Uterus (tissue), 4 donors: ENCODE data around the gene GRK5. TPM values are rescaled to one million over a fixed set of nuclear protein-coding genes. Genes with fewer than 3 reads are reported as not detected.

Source experiments
- DNase-seq, 2 donors: peaks; one replicate each; pipeline ENCODE4 v3.0.0-alpha.2; 2019 to 2020
- H3K27ac ChIP-seq, 2 donors: fragments of 200-600 bp; sonication (generic); 1 replicate in 1 of 2; 2 replicates in 1 of 2; pipeline ENCODE4 v1.5.1; 2016 to 2018
- H3K27me3 ChIP-seq, 2 donors: fragments of 200-600 bp; sonication (generic); one replicate each; pipeline ENCODE4 v1.5.1; 2018 to 2019; ENCODE audit warnings: control low read depth in 1 of 2
- H3K36me3 ChIP-seq, 2 donors: fragments of 200-600 bp; sonication (generic); one replicate each; pipeline ENCODE4 v1.5.1; 2019; ENCODE audit warnings: control low read depth in 1 of 2
- H3K4me1 ChIP-seq, 2 donors: fragments of 200-600 bp; sonication (generic); one replicate each; pipeline ENCODE4 v1.5.1; 2018 to 2019; ENCODE audit warnings: control low read depth in 1 of 2
- H3K4me3 ChIP-seq, 2 donors: fragments of 200-600 bp; sonication (generic); 1 replicate in 1 of 2; 2 replicates in 1 of 2; pipeline ENCODE4 v1.5.1; 2018 to 2019; ENCODE audit warnings: mild to moderate bottlenecking in 1 of 2
- H3K9me3 ChIP-seq, 2 donors: fragments of 200-600 bp; sonication (generic); one replicate each; pipeline ENCODE4 v1.5.1; 2019; ENCODE audit warnings: control low read depth in 1 of 2
- POLR2A ChIP-seq, 2 donors: fragments of 450-650 bp; IDR thresholded peaks; one replicate each; pipeline ENCODE4 v1.6.1; 2016; ENCODE audit warnings: antibody characterized with exemption in 2 of 2, mild to moderate bottlenecking in 1 of 2, moderate library complexity in 1 of 2
- intact Hi-C: fragments of 100-400 bp; cut with DNase I; formaldehyde crosslinking; loops from one replicate; pipeline ENCODE4 v1.15.1; 2023; ENCODE audit warnings: low total_unique reads
- total RNA-seq, 4 donors: library from RNA; depleted of rRNA in 3 of 4; stranded (reverse); fragments of >200 nt in 3 of 4; gene quantifications; one replicate each; pipeline versions ENCODE4 v1.1.0 to v1.2.4, GENCODE V29; 2014 to 2023
- TF ChIP-seq, protein P1 (sequence below), 4 experiments: fragments of 200-600 bp in 2 of 4; fragments of 450-650 bp in 2 of 4; sonication (generic) in 2 of 4; IDR thresholded peaks; one replicate each; pipeline ENCODE4 v1.5.1; 2016 to 2019; ENCODE audit warnings: antibody characterized with exemption in 4 of 4, mild to moderate bottlenecking in 2 of 4, moderate library complexity in 1 of 4
- donor health status: DM: yes; HTN: yes; CAD: no.

GRK5 gene
- total RNA-seq, 4 donors from 2014 or later: 11.6 to 34.6 (median 14.1) TPM

DNA sequence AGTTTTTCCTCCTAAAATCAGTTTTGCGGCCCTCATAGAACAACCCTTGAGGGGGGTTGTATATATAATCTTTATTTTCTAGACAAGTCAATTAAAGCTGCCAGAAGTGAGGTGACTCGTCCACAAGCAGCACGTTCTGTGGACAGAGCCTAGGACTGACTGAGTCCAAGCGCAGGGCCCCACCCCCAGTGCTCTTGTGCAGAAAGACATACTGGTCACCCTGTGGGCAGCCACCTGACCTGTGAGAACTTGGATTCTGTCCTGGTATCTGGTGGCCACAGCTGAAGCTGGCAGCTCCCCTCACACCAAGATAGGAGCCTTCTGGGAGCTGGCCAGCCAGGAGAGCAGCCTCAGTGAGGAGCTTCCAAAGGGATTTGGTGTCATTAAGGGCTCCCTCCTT is 89.3 kb downstream of the GRK5 start:
- TF ChIP-seq, protein P1, sequence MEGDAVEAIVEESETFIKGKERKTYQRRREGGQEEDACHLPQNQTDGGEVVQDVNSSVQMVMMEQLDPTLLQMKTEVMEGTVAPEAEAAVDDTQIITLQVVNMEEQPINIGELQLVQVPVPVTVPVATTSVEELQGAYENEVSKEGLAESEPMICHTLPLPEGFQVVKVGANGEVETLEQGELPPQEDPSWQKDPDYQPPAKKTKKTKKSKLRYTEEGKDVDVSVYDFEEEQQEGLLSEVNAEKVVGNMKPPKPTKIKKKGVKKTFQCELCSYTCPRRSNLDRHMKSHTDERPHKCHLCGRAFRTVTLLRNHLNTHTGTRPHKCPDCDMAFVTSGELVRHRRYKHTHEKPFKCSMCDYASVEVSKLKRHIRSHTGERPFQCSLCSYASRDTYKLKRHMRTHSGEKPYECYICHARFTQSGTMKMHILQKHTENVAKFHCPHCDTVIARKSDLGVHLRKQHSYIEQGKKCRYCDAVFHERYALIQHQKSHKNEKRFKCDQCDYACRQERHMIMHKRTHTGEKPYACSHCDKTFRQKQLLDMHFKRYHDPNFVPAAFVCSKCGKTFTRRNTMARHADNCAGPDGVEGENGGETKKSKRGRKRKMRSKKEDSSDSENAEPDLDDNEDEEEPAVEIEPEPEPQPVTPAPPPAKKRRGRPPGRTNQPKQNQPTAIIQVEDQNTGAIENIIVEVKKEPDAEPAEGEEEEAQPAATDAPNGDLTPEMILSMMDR (IDR thresholded peaks at IDR 0.05): no peak
- no peak for TF ChIP-seq POLR2A (IDR thresholded peaks at IDR 0.05)
- H3K36me3 ChIP-seq: no peaks in the 10 kb centered on the region
- H3K9me3 ChIP-seq: no peaks in the 10 kb centered on the region
- DNase-seq: no peak
- no peak overlapping the region for H3K4me3 ChIP-seq
- H3K27me3 ChIP-seq: no peaks in the 10 kb centered on the region
- peak overlapping the region in 1 of 2 donors; percentile 10 for H3K27ac ChIP-seq
- H3K4me1 ChIP-seq: no peaks in the 10 kb centered on the region
- intact Hi-C loops: no loop called here

DNA sequence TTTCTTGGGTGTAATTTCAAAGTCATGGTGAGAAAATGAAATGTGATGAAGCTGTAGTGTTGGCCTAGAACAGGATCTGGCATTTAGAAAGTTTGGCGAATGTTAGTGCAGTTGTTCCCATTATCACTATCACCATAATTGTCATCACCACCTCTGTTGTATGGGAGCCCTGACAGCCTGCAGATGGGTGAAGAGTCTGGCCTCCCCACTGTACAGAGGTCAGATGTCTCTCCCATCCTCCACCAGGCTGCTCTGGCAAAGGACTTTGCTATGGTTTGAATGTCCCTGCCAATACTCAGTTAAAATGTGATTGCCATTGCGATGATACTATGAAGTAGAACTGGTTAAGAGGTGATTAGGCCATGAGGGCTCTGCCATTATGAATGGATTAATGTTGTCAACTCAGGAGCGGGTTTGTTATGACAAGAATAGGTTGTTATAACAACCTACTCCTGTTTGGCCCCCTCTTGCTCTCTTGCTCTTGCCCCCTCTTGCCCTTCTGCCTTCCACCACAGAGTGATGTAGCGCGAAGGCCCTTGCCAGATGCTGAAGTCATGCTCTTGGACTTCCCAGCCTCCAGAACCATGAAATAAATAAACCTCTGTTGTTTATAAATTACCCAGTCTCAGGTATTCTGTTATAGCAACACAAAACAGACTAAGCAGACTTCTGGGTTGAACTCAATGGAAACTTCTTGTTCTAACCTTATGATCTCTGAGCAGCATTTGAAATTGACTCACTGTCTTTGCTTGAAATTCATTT is 90.0 kb downstream of the GRK5 start:
- intact Hi-C loops: no loop called here
- no peak for DNase-seq
- H3K4me3 ChIP-seq: no peak overlapping the region
- no peaks in the 10 kb centered on the region for H3K27me3 ChIP-seq
- no peaks in the 10 kb centered on the region for H3K36me3 ChIP-seq
- no peaks in the 10 kb centered on the region for H3K4me1 ChIP-seq
- no peaks in the 10 kb centered on the region for H3K9me3 ChIP-seq
- TF ChIP-seq POLR2A (IDR thresholded peaks at IDR 0.05): no peak
- TF ChIP-seq, protein P1 (IDR thresholded peaks at IDR 0.05): no peak
- H3K27ac ChIP-seq: no peak overlapping the region

DNA sequence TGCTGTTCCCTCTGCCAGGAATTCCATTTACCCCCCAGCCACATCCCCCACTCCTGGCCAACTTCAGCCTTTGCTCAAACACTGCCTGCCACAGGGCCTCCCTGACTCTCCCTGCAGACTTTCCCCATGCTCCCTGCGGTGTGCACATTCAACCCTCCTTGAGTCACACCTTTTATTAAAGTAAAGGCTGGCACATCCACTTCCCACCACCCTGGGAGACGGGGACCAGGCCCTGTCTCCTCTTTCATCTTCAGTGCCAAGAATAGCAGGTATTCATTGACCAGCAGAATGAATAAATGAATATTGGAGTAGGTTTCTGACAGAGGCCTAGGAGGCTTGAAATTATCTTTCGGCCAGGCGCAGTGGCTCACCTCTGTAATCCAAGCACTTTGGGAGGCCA is 91.4 kb downstream of the GRK5 start:
- no peaks in the 10 kb centered on the region for H3K4me1 ChIP-seq
- TF ChIP-seq, protein P1 (IDR thresholded peaks at IDR 0.05): no peak
- no peak for TF ChIP-seq POLR2A (IDR thresholded peaks at IDR 0.05)
- intact Hi-C loops: no loop called here
- H3K9me3 ChIP-seq: no peaks in the 10 kb centered on the region
- H3K36me3 ChIP-seq: no peaks in the 10 kb centered on the region
- no peak overlapping the region for H3K4me3 ChIP-seq
- DNase-seq: no peak
- H3K27me3 ChIP-seq: no peaks in the 10 kb centered on the region
- no peak overlapping the region for H3K27ac ChIP-seq

DNA sequence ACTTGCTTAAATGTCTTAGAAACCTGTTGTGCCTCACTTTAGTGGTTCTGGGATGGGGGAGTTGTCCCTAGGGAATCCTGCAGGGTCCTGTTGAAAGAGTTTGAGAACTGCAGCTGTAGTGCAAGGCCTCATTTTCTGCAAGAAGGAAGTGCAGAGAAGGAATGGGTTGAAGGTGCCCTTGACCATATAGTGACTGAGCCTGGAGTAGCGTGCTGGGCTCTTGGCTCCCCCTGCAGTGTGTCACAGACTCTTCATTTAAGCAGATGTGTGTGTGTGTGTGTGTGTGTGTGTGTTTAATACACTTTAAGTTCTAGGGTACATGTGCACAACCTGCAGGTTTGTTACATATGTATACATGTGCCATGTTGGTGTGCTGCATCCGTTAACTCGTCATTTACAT is 92.2 kb downstream of the GRK5 start:
- Histone ChIP-seq H3K27ac (no peak overlapping the region), H3K36me3 (no peaks in the 10 kb centered on the region)
- TF ChIP-seq, protein P1 (IDR thresholded peaks at IDR 0.05): peak in 2 of 4 experiments; percentile 27 to 28
- TF ChIP-seq POLR2A (IDR thresholded peaks at IDR 0.05): no peak

DNA sequence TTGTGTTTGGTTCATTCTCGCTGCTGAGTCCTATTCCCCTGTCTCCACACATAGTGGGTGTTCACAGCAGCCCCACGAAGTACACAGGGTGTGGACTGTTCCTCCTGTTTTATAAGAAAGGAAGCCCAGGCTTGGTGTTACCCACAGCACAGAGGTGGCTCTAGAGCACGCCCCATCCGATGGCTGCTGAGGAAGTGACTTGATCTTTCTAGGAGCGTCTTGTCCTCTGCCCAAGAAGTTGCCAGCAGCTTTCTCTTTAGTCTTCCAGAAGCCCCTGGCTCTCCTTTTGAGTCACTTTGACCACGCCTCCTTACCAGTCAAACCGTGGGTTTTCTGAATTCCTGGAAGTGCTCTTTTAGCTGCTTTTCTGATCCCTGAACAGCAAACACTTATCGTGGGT is 94.0 kb downstream of the GRK5 start:
- H3K9me3 ChIP-seq: no peaks in the 10 kb centered on the region
- H3K4me3 ChIP-seq: no peak overlapping the region
- H3K4me1 ChIP-seq: peaks cover 0 to under 1% of the 10 kb centered on the region in 2 donors
- TF ChIP-seq, protein P1 (IDR thresholded peaks at IDR 0.05): no peak
- TF ChIP-seq POLR2A (IDR thresholded peaks at IDR 0.05): no peak
- H3K27ac ChIP-seq: peak overlapping the region; percentile 57 to 76
- intact Hi-C loops: no loop called here
- H3K27me3 ChIP-seq: no peaks in the 10 kb centered on the region
- peak in 1 of 2 donors; percentile 53 for DNase-seq
- no peaks in the 10 kb centered on the region for H3K36me3 ChIP-seq

More for the DNA sequence above, 92.2 kb downstream of the GRK5 start:
- H3K4me3 ChIP-seq: no peak overlapping the region
- no peaks in the 10 kb centered on the region for H3K27me3 ChIP-seq
- no peaks in the 10 kb centered on the region for H3K4me1 ChIP-seq
- intact Hi-C loops: no loop called here
- no peak for DNase-seq
- H3K9me3 ChIP-seq: no peaks in the 10 kb centered on the region
